Measurements from ENCODE around the gene CWC27. TPM values are rescaled to one million over a fixed set of nuclear protein-coding genes. Genes with fewer than 3 reads are reported as not detected.

CWC27 gene
- total and polyA plus RNA-seq, 9 of the 15 experiments (the other 6 are each of a cell fraction or from before 2014, with no cell fraction given) = 19.7 to 49.3 (median 38.3) TPM

- no peak for TF ChIP-seq ZNF140 (CRISPR knock-in tag; IDR thresholded peaks at IDR 0.05)
- TF ChIP-seq ZNF780A (CRISPR knock-in tag; IDR thresholded peaks at IDR 0.05) = no peak
- TF ChIP-seq MCM3 (IDR thresholded peaks at IDR 0.05) = no peak
- TF ChIP-seq RBFOX2 (IDR thresholded peaks at IDR 0.05; ENCODE audit: low read depth, low read length) = no peak
- no peak for TF ChIP-seq ZNF274 (IDR thresholded peaks at IDR 0.05; ENCODE audit: borderline replicate concordance, low read depth, low read length)
These were observed 19.4 kb downstream of the CWC27 start (continued) for GRCh38 chr5:64788156-64788555.

GRCh38 chr5:64789457-64789856 is 20.7 kb downstream of the CWC27 start:
- DNase-seq (ENCODE audit: extremely low read depth in 1 of 4, low spot score in 3 of 4) (no peak), FAIRE-seq (no peak), ATAC-seq (no peak)
- Histone ChIP-seq H3K27ac (ENCODE audit: extremely low read depth, low read depth, low read length) (no peak overlapping the region), H3K79me2 (ENCODE audit: control insufficient read depth, insufficient read depth, low read length) (no peaks in the 10 kb centered on the region), H3K36me3 (ENCODE audit: control insufficient read depth, insufficient read depth, low read length) (peaks cover 16% of the 10 kb centered on the region), H3K4me2 (ENCODE audit: insufficient read depth, low read length) (no peak overlapping the region), H4K20me1 (replicated peaks; ENCODE audit: control insufficient read depth, insufficient read depth, low read length) (no peaks in the 10 kb centered on the region), H3K9me1 (ENCODE audit: control insufficient read depth, insufficient read depth, low read length) (no peaks in the 10 kb centered on the region), H3K4me1 (replicated peaks in 1 of 2; ENCODE audit: control insufficient read depth in 2 of 2, insufficient read depth in 2 of 2, low read length in 2 of 2) (no peaks in the 10 kb centered on the region), H3K27me3 (ENCODE audit: control insufficient read depth in 2 of 2, insufficient read depth in 2 of 2, low read length in 2 of 2) (no peaks in the 10 kb centered on the region), H3K9me3 (replicated peaks; ENCODE audit: control insufficient read depth, insufficient read depth, low read depth, low read length) (no peaks in the 10 kb centered on the region), H3K4me3 (no peak overlapping the region), H3K9ac (ENCODE audit: insufficient read depth in 1 of 2, low read depth in 2 of 2, low read length in 2 of 2) (no peak overlapping the region), H2AFZ (ENCODE audit: low read depth, low read length) (no peak overlapping the region)
- BruUV-seq (replicated peaks) = no TSS peak
- TF ChIP-seq SRSF9 (IDR thresholded peaks at IDR 0.05; ENCODE audit: borderline replicate concordance, low read depth, low read length) (no peak), MLX (CRISPR knock-in tag; conservative IDR thresholded peaks at IDR 0.05) (no peak), JUND (IDR thresholded peaks at IDR 0.05; ENCODE audit: borderline replicate concordance, low read depth, low read length) (no peak), JUND (tag; IDR thresholded peaks at IDR 0.05; ENCODE audit: borderline replicate concordance, low read depth, low read length) (no peak), ZNF75A (CRISPR knock-in tag; IDR thresholded peaks at IDR 0.05) (no peak), SNAPC5 (CRISPR knock-in tag; IDR thresholded peaks at IDR 0.05) (no peak), CBX8 (IDR thresholded peaks at IDR 0.05; ENCODE audit: borderline replicate concordance, extremely low read depth, low read depth, low read length, poor library complexity, severe bottlenecking) (no peak), FUS (optimal IDR thresholded peaks at IDR 0.05; ENCODE audit: low read depth, low read length) (no peak), PHB (CRISPR knock-in tag; IDR thresholded peaks at IDR 0.05) (no peak), NCOA1 (IDR thresholded peaks at IDR 0.05; ENCODE audit: low read depth) (no peak), HLTF (IDR thresholded peaks at IDR 0.05) (no peak), PML (IDR thresholded peaks at IDR 0.05; ENCODE audit: low read length) (no peak)
- WGBS (ENCODE audit: insufficient coverage, low coverage, missing lambda C conversion rate) = 97% methylated on average over 3 of the region's 3 CpGs
- POLR2A ChIA-PET = no interaction called here
- in situ Hi-C loops (cut with MboI) = loop anchor here (25.0 kb wide), 1 partner anchor 552 kb away; no protein-coding TSS in a partner anchor
- intact Hi-C loops (cut with micrococcal nuclease) = no loop called here
- CTCF ChIA-PET (ENCODE audit: low intra/inter-chr PET ratio) = no interaction called here

Measured in K562 (cell line).